GM19025 (cell line): Measurements from ENCODE around the gene SPRED2.

ENCODE experiments used
- ATAC-seq: cut with Tn5 transposase; IDR thresholded peaks from one replicate; pipeline ENCODE4 v1.9.1; 2021; ENCODE audit warnings: mild to moderate bottlenecking, low read depth, moderate library complexity; ENCODE audit not compliant: unreplicated experiment

SPRED2 gene

DNA sequence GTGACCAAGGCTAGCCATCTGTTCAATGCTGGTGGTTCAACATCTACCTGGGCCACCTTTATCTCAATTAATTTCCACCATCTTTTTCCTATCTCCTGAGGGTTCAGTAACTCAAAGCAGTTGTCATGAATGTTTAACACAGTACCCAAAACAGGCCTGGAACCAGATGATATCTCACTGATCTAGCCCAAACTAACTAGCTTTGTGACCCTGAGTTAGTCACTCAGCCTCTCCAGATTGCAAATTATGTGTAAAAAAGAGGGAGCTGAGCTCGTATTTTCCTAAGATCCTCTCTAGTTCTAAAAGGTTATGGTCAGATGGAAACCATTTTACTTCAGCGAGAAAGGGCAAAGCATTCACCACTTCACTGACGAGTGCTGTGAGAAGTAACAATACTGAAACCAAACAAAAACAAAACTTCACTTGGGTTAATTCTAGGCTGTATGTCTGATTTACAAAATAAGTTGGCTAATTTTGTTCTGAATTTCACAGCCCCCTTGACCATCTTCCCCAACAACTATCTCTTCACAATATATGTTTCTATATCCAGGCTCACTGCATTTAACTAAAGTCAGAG lies 14.8 kb downstream of the SPRED2 start:
- ATAC-seq = no peak

- no peak for ATAC-seq
Observed at GRCh38 chr2:65416945-65417344, 15.5 kb downstream of the SPRED2 start.

DNA sequence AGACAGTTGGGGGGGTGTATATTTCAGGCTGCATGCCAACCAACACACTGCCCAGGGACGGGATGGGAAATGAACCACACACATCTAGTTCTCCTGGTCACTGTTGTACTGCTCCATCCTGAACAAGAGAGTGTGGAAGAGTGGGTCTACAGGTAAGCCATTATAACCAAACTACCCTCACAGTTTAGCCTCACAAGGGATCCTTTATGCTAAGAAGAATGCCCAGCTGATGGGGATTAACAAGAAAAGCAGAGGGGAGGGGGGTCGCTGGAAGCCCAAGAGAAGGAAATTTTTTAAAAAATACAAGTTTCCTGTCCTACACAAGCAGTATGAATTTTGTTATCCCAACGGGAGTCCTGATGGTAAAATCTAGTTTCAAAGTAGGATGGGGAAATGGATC lies 16.1 kb downstream of the SPRED2 start:
- no peak for ATAC-seq

- no peak for ATAC-seq
Observed at GRCh38 chr2:65415091-65415490, 17.3 kb downstream of the SPRED2 start.

DNA sequence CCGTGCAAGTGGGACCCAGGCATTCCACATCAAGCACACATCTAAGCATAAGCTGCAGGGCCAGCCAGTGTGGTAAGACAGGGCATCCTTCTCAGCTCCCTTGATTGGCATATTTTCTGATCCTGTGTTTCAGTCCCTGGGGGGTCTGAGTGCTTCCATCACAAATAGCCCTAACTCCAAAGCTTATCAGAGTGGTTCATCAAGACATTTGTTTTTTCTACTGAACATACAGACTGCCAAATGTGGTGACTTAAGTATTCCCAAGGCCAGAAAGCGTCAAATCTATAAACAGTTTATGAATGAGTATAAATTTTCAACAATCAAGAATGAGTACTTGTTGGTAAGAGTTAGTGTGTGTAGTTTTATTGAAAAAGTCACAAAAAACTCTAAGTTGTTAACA lies 18.8 kb downstream of the SPRED2 start:
- ATAC-seq = no peak

GRCh38 chr2:65413106-65413505 lies 19.3 kb downstream of the SPRED2 start:
- no peak for ATAC-seq

- ATAC-seq = no peak
Observed at GRCh38 chr2:65411056-65411795, 21.2 kb downstream of the SPRED2 start.

DNA sequence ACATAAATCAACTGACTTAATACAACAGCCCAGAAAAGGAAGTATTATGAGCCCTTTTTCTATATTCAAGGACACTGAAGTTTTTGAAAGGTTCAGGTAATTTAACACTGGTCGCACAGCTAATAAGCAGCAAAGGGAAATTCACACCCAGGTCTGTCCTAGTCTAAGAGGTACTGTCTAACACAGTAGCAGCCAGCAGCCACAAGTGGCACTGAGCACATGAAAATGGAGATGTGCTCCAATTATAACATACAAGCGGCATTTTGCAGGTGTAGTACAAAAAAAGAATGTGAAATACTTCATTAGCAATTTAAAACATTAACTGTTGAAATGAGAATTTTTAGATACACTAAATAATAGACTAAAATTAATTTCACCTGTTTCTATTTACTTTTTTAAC lies 23.4 kb downstream of the SPRED2 start:
- no peak for ATAC-seq

DNA sequence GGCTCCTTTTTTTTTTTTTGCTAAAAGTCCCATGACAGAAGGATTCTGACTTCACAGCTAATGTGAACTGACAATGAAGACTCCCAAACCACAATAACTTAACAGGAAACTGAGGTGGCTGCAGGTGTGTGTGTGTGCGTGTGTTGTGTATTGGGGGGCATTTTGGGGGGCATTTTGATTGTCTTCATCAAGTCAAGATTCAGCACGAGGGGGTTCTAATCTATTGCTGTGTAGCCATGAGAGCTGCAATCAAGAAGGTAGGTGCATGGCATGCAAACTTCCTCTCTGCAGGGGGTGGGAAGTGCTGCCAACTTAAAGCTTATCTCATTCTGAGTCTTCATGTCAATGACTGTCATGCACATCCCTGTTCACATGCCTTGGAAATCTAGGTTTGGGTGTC lies 25.2 kb downstream of the SPRED2 start:
- no peak for ATAC-seq

DNA sequence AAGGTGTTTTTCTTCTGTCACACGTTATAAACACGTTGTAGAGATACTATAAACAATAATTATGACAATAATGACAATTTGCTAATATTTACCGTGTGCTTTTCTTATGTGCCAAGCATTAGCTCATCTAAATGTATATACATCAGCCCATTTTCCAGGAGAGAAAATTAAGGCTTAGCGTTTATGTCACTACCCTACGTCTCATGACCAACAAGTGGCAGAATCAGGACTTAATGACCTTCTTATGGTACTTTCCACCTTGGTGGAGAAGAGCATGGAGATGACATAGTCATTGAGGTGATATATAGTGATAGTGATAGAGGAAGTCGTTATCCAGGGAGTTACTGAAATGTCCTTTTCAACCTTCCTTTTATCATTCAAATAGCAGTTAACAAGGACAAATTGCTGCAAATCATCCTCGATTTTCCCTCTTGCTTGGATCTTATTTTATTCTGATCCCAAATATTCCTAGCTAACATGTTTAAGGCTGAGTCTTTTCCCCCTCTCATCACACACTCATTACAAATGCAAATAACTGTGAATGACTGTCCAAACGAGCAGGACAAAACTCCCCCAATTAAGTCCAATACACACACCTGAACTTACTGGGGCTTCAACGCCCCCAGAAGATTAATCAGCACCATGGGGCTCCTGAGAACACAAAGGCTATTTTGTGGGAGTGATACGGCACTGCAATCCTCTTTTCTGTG lies 27.3 kb downstream of the SPRED2 start:
- no peak for ATAC-seq

DNA sequence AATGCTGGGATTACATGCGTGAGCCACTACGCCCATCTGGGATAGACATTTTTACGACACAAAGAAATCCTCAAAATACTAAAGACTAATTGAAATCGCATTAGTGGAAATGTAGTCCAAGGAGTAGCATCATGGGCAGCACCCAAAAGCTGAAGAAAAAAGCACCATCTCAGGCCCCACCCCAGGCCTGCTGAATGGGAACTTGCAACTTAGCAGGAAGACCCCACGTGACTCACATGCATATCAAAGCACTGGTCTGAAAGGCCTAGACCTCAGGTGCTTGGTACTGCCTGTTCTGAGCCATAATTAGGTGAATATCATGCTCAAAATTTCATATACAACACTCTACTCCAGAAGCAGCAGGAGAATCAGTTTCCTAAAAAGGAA lies 28.9 kb downstream of the SPRED2 start:
- no peak for ATAC-seq

- ATAC-seq = no peak
Observed at GRCh38 chr2:65402780-65403528, 29.4 kb downstream of the SPRED2 start.

- ATAC-seq = no peak
Observed at GRCh38 chr2:65402323-65402722, 30.1 kb downstream of the SPRED2 start.

- ATAC-seq = no peak
Observed at GRCh38 chr2:65397122-65397521, 35.3 kb downstream of the SPRED2 start.

DNA sequence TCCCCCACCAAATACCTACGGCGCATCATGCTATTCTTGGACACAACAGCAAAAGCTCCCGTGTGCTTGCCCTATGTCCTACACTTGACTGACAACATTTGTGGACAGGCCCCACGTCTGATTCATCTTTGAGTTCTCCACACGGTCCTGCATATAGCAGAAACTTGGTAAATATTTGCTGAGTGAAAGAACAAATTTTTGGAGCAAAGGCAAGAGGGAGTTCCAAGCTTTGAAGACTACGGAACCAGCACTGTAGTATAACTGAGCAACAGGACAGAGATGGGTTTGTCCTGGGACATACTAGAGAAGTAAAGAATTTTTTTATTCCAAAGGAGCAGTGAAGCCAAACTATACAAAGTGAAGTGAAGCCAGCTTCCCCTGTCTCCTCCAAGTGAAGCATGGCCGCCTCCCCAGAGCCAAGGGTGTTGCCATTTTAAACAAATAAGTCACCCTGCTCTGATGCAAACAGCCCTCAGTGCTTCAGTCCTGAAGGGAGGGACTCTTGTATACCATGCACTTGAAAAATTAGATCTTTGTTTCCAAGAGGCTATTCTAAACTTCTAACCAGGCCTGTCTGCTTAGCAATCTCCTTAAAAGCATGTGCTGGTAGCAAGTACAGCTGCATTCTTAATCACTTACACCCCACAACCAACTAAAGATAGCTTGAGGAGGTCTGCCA lies 35.9 kb downstream of the SPRED2 start:
- ATAC-seq = no peak

DNA sequence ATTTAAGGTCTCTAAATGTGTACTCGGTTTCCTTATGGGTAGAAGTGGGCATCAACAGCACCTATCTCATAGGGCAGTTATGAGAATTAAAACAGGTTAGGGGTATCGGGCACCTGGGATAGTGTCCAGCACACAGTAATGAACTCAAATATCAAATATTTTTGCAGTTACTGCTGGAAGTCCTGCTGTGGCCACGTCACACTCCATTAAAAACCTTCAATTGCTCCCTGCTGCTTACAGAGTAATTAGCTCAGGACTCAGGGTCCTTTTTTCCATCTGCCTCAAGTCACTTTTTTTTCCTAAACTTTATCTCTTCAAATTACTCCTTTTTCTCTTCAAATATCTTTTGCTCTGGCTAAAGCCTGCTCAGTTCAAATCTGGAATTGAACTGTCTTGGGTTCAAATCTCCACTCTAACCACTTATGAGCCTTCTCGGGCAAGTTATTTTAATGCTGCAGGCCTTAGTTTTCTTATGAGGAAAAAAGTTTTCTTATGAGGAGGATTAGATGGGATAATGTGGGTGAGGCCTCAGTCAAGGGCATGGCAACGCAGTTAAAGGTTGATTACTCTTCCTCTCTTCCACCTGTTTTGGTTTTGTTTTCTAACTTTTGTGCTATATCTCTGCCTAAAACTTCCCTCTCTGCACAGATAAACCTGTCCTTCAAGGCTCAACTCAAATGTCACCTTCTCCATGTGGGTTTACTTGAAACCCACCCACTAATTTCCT lies 36.6 kb downstream of the SPRED2 start:
- no peak for ATAC-seq

DNA sequence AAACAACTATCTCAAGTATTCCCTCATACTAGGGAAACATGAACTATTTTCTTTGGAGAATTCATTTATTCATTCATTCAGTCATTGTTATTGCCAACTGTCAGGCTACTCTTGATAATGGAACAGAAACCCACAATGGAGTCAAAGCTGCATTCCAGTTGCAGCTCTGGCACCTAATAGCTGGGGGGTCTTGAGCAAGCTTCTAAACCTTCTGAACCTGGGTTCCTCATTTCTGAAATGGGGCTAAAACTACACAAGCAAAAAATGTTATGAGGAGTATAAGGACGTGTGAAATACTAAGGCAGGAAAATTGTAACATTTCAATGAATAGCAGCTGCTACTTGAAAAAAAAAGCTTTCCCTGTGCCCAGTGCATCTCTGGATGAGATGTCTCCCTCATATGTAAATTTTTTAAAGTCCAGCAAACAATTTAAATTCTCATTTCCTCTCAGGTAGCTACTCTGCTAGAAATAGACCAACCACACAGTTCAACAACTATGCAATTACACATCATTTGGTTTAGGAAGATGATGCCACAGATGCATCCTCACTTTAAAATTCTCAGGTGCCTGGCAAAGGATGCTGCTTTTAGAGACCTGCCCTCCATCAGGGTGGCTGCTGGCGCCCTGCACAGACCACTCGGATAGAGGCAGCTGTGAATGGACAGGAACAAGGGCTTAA lies 38.5 kb downstream of the SPRED2 start:
- no peak for ATAC-seq

DNA sequence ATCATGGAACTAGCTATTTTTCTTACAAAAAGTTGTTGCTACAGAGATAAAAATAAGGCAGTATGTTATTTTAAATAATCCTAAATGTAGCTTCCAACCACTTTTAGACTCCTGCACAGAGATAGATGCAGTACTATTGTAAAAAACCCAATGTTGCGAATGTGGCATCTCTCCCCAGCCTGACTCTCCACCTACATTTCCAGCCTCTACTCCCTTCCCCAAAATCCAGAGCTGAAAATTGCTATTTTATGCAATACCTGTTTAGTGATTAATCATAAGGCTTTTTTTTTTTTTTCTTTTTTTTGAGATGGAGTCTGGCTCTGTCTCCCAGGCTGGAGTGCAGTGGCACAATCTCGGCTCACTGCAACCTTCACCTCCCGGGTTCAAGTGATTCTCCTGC lies 39.4 kb downstream of the SPRED2 start:
- no peak for ATAC-seq

GRCh38 chr2:65392609-65393008 lies 39.8 kb downstream of the SPRED2 start:
- ATAC-seq = no peak
